Medulla oblongata (tissue), 1 donor: ENCODE results near the gene ASTN2.
"Not testable (repeated sequence)": the region's sequence is repeated elsewhere in the genome, so short reads cannot be mapped to it uniquely, and the experiment has no call there.

Source experiments
- DNase-seq: peaks from one replicate; pipeline ENCODE4 v3.0.0-alpha.2; 2015; ENCODE audit errors: extremely low spot score

Gene ASTN2

DNA sequence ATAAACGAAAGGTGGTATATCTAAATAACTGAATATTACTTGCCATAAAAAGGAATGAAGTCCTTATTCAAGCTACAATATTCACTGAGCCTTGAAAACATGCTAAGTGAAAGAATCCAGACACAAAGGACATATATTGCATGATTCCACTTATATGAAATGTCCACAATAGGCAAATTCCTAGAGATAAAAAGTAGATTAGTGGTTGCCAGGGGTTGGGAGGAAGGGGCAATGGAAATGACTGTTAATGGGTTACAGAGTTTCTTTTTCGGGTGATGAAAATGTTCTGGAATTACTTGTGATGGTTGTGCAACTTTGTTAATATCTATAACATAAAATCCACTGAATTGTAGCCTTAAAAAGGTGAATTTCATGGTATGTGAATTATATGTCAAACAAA, 954.8 kb downstream of the ASTN2 start:
- no peak for DNase-seq

DNA sequence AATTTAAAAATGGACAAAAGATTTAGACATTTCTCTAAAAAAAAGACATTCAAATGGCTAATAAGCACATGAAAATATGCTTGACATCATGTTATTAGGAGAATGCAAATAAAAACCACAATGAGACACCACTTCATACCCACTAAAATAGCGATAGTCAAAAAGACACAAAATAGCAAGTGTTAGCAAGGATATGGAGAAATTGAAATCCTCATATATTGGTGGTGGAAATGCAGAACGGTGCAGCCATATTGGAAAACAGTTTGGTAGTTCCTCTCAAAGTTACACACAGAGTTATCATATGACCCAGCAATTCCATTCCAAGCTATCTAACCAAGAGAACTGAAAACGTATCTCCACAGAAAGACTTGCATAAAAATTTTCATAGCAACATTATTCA, 955.3 kb downstream of the ASTN2 start:
- DNase-seq: no peak

DNA sequence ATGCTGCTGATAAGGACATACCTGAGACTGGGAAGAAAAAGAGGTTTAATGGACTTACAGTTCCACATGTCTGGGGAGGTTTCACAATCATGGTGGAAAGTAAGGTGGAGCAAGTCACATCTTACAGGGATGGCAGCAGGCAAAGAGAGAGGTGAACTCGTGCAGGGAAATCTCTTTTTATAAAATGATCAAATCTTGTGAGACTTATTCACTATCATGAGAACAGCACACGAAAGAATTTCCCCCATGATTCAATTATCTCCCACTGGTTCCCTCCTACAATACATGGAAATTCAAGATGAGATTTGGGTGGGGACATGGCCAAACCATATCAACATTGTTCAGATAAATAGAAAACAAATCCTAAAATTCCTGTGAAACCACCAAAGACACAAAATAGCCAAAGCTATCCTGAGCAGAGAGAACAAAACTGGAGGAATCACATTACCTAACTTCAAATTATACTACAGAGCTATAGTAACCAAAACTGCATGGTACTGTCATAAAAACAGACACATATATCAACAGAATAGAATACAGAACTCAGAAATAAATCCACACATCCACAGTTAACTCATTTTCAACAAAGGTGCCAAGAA, 958.3 kb downstream of the ASTN2 start:
- no peak for DNase-seq

DNA sequence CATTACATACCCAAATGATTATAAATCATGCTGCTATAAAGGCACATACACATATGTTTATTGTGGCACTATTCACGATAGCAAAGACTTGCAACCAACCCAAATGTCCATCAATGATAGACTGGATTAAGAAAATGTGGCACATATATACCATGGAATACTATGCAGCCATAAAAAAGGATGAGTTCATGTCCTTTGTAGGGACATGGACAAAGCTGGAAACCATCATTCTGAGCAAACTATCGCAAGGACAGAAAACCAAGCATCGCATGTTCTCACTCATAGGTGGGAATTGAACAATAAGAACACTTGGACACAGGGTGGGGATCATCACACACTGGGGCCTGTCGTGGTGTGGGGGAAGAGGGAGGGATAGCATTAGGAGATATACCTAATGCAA, 960.3 kb downstream of the ASTN2 start:
- not testable (repeated sequence) for DNase-seq

- DNase-seq: no peak
These were observed 961.1 kb downstream of the ASTN2 start for GRCh38 chr9:116453785-116454184.

DNA sequence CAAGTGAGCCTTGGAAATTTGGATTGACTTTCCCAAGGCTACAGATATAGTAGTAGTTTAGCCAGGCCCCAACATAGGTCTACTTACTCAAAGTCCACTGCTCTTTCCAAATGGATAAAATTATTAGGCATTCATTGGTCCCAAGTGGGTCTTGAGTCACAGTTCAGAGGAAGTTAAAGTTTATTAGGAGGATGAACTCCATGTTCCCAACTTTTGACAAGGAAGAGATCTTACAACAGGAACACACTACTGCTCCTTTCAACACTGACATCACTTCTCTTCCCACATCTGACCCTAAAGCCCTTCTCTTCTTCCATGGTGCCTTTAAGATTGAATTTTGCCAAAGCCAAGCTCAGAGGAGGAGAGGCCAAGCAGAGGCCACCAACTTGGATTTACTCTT, 962.2 kb downstream of the ASTN2 start:
- no peak for DNase-seq

- DNase-seq: no peak
These were observed 962.6 kb downstream of the ASTN2 start for GRCh38 chr9:116452227-116452626.

DNA sequence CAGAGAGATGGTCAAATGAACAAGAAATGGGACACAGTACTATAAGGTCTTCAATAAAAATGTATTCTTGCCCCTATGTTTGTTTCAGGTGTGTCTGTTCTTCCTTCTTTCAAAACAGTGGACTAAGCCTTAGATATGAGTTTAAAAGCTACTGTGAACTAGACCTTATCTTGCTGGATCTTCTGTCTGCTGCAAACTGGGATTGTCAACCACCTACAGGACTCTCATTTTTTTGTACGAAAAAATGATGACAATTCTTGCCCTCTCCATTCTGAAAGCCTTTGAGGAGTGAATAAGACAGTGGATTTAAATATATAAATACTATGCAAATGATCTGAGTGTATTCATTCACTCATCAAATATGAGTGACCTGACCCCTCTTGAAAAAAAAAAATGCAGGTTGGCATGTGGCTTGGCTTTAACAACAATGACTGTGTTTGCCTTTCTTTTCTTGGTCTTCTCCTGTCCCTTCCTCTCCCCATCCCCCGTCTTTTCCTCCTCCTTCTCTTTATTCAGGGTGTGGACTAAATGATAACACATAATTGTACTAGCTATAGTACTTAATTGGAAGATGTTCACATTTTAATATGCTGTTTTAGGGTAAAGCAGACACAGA, 963.2 kb downstream of the ASTN2 start:
- DNase-seq: no peak

DNA sequence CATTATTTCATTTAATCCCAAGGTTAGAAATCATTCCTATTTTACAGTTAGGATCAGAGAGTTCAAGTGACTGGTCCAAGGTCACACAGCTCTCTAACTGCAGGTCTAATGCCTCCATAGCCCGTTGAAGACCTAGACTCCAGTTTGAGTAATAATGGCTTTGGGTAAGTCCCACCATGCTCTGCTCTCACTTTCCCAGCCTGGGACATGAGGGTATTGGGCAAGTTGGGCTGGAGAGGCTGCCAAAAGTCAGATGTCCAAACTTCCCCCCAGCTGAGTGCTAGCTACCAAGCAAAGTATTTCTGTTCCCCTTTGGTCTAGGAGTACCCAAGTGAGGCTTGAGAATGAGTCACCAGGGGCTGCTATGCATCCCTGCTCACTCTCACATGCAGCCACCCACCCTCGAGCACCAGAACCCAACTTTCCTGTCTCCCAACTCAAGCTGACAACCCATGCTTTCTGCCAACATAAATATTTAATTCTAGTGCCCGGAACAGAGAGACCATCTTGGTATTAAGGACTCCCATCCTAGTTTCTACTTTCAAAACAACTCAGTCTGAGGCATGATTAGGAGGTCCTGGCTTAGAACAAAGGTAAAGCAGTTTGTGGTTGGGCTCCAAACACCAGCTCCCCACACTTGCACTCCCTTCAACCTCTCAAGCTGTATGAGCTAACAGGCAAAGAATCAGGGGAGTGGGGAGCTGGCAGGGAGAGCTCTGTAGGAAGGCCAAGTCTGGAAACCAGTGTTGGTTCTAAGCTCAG, 964.3 kb downstream of the ASTN2 start:
- DNase-seq: no peak

GRCh38 chr9:116449949-116450348, 964.9 kb downstream of the ASTN2 start:
- DNase-seq: no peak

DNA sequence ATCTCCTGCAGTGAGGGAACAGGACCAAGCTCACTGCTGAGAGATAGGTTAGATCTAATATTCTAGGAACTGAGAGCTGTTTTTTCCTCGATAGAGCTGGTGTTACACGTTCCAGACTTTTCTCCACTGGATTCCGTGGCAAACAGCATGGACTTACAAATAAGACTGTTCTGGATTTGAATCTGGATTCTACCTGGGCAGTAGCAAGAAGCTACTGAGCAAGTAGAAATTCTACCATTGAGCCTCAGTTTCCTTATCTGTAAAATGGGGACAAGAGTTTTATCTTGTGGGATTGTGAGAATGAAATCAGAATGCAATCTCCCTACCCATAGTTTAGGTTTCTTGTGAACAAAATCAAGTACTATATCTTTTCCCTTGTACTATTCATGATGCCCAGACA, 966.4 kb downstream of the ASTN2 start:
- no peak for DNase-seq

GRCh38 chr9:116447934-116448333, 966.9 kb downstream of the ASTN2 start:
- DNase-seq: no peak

GRCh38 chr9:116442528-116442927, 972.3 kb downstream of the ASTN2 start:
- no peak for DNase-seq

GRCh38 chr9:116437411-116438370, 977.2 kb downstream of the ASTN2 start:
- DNase-seq: no peak

GRCh38 chr9:116436121-116436520, 978.7 kb downstream of the ASTN2 start:
- no peak for DNase-seq

DNA sequence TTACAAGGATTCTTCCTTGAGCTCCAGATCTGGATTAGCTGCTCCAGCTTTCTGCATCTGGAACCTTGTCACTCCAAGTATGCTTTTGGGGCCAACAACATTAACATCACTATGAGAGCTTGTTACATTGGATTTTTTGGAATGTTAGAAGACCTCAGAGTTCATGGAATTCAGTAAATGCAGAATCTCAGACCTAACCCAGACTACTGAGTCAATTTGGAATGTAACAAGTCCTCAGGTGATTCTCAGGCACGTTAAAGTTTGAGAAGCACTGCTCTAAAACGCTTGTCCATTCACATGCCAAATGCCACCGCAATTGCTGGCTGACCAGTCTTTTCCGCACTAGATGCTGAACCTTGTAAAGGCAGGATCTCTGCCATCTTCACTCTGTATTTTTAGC, 979.2 kb downstream of the ASTN2 start:
- no peak for DNase-seq

DNA sequence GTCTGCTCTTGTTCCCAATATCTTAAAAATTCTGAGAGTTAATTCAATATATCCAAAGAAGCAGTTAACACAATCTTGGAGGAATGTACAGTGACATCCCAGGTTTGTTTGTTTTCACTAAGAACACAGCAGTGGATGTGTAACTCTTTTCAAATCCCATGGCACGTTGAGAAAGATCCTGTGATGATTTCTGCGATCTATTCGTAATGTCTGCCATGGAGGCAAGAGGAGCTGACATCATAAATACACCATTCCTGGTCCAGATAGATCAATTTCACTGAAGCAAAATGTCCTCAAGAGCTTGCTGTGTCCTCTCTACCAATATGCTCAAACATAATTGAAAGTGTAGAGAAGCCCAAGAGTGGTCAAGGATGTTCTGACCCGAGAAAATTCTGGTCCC, 980.5 kb downstream of the ASTN2 start:
- no peak for DNase-seq

DNA sequence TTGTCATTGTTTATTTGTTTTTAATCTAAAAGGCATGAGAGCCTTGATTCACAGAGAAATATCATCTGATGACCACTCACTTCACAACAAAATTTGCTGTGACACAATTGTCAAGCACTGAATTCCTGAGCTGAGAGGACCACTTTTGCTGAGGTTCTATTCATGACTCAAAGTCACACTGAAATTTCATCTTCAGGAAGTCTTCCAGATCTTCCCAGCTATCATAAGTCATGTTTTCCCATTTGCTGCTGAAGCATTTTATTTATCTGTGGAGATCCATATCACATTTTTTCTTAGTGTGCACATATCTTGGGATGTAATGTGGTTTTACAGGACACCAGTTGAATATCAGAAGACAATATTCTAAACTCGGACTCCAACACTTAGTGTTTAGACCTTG, 982.8 kb downstream of the ASTN2 start:
- DNase-seq: no peak

DNA sequence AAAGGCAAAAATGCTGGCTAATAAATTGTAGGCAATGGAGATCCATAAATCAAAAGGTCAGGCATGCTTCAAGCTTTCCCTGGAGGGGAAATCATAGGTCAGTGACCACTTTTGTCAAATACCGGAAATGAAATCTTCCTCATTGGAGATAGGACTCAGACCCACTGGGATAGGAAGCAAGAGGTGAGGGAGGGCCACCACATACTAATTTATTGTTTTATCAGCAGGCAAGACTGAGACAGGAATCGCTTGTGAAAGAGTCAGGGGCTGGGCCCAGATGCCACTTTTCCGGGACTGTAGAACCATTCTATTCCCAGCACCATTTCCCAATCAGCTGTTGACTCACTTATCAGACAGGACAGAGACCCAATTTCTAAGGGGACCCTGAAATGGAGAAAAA, 984.0 kb downstream of the ASTN2 start:
- no peak for DNase-seq

DNA sequence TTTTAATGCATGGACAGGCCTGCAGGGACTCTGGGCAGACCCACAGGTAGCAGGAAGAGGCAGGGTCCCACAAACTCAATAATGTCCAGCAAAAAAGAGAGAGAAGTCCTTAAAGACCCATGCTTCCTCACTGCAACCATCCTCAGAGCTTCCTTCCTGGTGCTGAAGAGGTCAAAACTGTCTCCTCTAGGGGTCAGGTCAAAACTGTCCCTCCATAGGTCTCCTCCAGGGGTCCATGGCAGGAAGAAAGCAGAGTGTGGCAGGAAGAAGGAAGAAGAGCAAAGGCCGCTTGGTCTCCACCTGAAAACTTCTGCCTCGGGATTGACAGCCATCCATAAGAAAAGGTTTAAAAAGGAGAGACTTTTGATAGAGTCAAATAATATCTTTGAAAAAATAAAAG, 989.6 kb downstream of the ASTN2 start:
- no peak for DNase-seq

GRCh38 chr9:116423149-116423548, 991.7 kb downstream of the ASTN2 start:
- DNase-seq: no peak
